Measurements from ENCODE around the gene DENND5B.
A peak's percentile ranks its signal among the peaks of the same experiment; 100 is the strongest.

The DENND5B gene

GRCh38 chr12:31471823-31472222 is 119.1 kb downstream of the DENND5B start:
- DNase-seq (ENCODE audit: low read depth), result no peak

GRCh38 chr12:31471051-31471450 is 119.9 kb downstream of the DENND5B start:
- no peak for DNase-seq (ENCODE audit: low read depth)

GRCh38 chr12:31470459-31470858 is 120.5 kb downstream of the DENND5B start:
- DNase-seq (ENCODE audit: low read depth), result no peak

DNA sequence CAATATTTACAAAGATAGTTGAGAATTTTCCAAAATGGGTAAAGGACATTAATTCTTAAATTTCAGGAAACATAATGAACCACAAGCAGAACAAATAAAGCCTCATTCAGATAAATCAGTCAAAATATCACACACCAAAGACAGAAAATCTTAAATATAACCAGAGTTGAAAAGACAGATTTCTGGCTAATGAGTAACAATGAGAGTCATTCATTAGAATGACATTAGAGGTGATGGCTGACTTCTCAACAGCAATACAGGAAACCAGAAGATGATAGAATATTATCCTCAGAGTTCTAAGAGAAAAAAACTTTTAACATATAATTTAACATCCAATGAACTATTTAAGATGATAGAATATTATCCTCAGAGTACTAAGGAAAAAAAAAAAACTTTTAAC is 124.2 kb downstream of the DENND5B start:
- no peak for DNase-seq (ENCODE audit: low read depth)

DNA sequence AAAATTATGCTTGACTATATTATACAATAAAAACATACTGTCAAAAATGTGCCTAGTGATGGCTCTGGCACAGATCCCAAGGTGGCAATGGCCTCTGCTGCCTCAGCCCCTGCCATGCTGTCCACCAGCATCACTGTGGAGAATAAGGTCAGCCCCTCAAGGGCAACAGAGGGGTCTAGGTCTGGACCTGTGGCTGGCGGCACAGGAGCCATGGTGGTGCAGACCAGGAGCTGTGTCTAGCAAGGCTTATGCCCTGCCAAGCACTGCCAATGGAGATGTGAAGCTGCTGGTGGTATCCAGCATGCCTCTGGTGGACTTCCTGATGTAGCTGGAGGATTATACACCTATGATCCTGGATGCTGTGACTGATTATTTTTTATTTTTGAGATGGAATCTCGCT is 125.9 kb downstream of the DENND5B start:
- no peak for DNase-seq (ENCODE audit: low read depth)

DNA sequence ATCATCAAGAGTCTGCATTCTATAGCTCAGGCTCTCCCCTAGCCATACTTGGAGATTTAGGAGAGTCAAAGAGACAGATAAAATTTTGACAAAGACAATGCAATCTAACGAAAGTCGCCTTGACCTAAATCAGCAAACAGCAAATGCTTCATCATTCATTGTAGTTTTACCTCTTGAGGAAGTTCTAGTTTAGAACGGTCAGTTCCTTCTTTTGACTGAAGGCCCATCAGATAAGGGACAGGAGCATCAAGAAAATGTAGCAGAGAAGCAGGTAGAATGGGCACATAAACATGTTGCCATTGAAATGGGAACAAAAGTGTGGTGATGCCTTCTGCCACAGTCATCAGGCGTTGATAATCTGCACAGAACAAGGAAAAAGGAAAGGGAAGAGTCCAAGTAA is 130.9 kb downstream of the DENND5B start:
- DNase-seq (ENCODE audit: low read depth), result no peak

DNA sequence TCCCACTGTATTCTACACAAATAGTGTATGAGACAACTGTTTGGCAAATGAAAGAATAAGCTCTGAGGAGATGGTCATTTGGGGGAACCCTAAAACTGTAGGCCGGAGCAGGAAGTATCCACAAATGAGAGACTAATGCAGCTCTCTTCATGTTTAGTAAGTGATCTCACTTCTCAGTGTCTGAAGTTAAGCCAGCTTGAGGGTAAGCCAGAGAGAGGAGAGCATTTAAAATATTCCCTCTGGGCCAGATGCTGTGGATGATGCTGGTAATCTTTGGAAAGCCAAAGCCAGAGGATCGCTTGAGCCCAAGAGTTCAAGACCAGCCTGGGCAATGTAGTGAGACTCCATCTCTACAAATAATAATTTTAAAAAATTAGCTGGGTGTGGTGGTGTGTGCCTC is 134.4 kb downstream of the DENND5B start:
- no peak for DNase-seq (ENCODE audit: low read depth)

GRCh38 chr12:31444736-31445135 is 146.2 kb downstream of the DENND5B start:
- DNase-seq (ENCODE audit: low read depth), result no peak

DNA sequence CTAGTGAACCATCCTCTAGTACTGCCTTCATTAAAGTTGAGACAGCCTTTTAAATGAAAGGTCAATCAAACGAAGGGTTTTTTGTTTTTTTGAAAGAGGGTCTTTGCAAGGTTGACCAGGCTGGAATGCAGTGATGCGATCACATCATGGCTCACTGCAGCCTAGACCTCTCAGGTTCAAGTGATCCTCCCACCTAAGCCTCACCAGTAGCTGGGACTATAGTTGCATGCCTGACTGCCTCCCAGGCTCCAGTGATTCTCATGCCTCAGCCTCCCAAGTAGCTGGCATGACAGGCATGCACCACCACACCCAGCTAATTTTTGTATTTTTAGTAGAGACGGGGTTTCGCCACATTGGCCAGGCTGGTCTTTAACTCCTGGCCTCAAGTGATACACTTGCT is 150.3 kb downstream of the DENND5B start:
- no peak for DNase-seq (ENCODE audit: low read depth)

- no peak for DNase-seq (ENCODE audit: low read depth)
Observed at GRCh38 chr12:31440134-31440533, 150.8 kb downstream of the DENND5B start.

DNA sequence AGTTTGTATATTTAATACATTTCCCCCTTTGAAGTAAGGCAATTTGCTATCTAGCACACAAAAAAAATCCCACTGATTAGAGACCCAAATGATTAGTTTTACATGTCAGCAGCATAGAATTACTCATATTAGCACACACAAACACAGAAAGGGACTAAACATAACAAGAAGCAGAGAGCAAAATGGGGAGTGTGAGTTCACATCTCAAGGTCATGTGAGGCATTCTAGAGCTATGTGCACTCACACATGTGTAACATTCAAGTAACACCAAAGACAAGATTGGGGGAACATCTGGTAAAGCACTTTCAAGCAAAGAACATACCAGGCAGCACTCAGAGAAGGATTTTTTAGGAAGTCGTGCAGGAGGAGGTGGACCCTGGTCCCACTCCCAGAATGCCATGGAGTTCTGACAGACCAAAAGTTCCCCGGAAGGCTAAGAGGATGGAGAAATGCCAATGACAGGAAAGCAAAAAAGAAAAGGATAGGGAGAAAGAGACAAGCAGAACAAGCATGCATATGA is 159.2 kb downstream of the DENND5B start:
- DNase-seq (ENCODE audit: low read depth), result no peak

GRCh38 chr12:31423405-31423804 is 167.5 kb downstream of the DENND5B start:
- no peak for DNase-seq (ENCODE audit: low read depth)

DNA sequence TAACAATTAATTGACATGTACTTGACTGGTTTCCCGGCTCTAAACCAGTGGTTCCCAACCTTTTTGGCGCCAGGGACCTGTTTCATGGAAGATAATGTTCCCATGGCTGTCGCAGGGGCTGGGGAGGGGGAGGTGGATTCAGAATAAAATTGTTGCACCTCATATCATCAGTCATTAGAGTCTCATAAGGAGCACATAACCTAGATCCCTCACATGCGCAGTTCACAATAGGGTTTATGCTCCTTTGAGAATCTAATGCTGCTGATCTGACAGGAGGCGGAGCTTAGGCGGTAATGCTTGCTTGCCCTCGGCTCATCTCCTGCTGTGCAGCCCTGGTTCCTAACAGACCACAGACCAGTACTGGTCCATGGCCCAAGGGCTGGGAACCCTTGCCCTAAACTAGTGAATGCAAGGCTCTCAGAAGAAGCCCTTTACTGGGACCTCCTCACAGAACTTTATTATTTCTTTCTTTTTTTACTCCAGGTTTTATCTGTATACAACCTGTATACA is 178.6 kb downstream of the DENND5B start:
- no peak for DNase-seq (ENCODE audit: low read depth)

DNA sequence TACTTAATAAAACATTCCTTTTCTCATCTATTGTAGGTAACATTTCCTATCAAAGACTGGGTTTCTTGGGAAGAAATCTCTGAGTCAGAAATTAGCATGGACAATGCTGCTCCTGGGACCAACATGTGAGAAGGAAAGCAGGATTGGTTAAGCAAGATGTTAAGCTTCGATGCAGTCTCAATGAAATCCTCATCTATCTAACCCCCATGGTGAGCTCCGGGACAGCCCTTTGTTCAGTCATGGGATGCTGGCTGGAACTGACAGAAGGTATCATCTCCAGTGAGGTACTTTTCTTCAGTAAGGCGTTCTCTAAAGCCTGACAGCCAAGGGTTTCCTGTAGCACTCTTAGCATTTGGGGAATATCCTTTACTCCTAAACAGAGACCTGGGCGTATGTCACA is 182.2 kb downstream of the DENND5B start:
- no peak for DNase-seq (ENCODE audit: low read depth)

- no peak for DNase-seq (ENCODE audit: low read depth)
Observed at GRCh38 chr12:31407562-31407961, 183.4 kb downstream of the DENND5B start.

GRCh38 chr12:31406345-31406744 is 184.6 kb downstream of the DENND5B start:
- DNase-seq (ENCODE audit: low read depth), result no peak

- DNase-seq (ENCODE audit: low read depth), result no peak
Observed at GRCh38 chr12:31405021-31405420, 185.9 kb downstream of the DENND5B start.

DNA sequence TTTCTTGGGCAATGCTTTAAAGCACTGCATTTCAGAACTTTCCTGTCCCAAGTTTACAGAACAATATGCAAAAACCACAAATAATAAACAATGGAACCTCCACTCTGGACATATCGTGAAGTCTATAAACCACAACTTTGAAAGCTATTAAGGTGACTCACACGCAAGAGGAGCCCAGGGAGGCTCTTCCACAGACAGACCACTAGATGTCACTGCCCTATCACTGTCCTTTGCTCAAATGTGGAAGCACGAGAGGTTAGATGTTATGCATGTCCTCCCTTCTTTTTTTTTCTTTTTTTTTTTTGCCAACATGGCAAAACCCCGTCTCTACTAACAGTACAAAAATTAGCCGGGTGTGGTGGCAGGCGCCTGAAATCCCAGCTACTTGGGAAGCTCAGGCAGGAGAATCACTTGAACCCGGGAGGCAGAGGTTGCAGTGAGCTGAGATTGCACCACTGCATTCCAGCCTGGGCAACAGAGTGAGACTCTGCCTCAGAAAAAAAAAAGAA is 187.8 kb downstream of the DENND5B start:
- DNase-seq (ENCODE audit: low read depth), result peak; percentile 13

DNA sequence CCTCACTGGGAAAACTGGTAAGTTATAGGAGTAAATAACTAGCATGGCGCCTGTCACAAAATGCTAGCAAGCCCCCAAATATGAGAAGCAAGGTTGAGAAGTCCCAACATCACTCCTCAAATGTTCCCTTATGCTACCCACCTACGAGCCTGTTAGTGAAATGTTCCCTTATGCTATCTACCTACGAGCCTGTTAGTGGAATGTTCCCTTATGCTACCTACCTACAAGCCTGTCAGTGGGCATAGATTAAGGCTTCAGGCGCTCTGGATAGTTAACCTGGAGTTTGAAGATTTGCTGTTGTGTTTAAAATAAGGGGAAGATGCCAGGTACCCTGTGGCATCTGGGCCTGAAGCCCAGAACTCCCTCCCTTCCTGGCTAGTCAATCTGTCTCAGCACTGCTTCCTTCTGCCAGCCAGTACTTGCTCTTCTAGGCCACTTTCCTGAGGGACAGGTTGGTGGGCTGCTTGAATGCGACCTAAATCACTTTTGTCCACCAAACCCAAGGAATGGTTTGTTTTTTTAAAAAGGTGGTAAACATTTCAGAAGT is 197.9 kb downstream of the DENND5B start:
- no peak for DNase-seq (ENCODE audit: low read depth)

- DNase-seq (ENCODE audit: low read depth), result no peak
Observed at GRCh38 chr12:31390991-31391390, 199.9 kb downstream of the DENND5B start.

DNA sequence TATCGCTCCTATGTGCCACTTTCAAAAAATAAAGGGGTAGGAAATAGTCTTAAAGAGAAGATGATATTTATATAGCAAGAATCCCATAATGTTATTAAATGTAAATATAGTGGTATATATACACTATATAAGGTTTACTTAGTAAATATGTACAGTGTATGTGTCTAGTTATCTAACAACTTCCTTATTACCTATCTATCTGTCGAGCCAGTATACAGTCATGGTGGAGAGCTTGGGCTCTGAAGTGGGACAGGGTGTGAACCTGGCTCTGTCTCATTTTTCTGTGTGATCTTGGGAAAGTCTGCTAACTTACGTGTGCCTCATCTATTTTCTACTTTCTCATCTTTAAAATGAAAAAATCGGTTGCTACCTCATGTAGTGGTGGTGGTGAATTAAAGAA is 202.2 kb downstream of the DENND5B start:
- no peak for DNase-seq (ENCODE audit: low read depth)

DNA sequence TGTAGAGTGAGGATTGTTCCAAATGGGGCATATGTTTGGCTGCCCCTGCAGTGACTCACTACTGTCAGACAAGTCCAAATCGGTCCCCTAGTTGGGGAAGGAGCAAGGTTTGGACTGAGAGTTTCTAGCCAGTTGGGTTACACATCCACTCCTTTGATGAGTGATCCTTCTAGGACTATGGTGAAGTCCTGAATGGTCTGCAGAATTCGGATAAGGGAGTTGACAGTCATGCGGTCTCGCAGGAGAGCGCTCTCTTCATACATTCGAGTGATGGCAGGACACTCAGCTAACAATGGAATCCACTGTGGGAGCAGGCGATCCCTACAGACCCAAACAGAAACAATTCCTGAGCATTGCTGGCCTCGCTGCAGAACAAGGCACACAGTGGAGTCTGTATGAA is 203.5 kb downstream of the DENND5B start:
- DNase-seq (ENCODE audit: low read depth), result no peak

DNA sequence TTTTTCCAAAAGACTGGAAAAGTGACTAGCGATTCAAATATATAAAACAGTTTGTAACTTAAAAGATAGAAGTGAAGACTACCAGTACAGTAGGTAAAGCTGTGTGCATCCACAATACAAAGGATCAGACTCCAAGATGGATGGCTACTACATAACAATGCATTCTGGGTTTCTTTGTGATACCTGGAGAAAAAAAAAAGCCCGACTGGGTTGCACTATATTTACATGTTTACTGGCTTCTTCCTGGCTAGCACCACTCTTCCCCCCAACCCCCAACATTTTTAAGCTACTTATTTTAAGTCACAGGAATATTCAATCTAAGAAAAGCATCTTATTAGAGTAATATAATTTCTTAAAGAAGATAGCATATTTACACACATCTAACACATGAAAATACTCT is 203.9 kb downstream of the DENND5B start:
- DNase-seq (ENCODE audit: low read depth), result no peak

DNA sequence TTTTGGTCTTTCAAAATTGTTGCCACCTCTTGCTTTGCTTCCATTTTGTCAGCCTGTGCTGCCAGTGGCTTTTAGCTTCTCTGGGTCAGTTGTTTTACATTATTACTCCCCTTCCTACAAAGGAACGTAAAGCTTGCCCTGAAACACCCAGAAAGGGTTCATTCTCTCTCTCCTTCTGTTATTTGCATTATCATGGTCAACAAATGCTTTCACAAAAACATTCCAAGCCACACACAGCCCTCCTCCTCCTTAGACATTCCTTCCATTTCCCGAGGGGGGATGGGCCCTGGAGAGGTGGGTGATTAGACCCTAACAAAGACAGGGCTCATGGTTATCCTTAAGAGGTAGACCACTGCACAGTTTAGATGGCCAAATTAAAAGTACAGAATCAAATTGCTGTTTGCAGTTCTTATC is 204.6 kb downstream of the DENND5B start:
- DNase-seq (ENCODE audit: low read depth), result no peak
